ENCODE data around the gene SLC35A1. TPM values are rescaled to one million over a fixed set of nuclear protein-coding genes. Genes with fewer than 3 reads are reported as not detected.

Gene SLC35A1
- total and polyA plus RNA-seq, 2 of the 4 experiments (the other 2 are of a cell fraction): 9.7 to 12.4 TPM

GRCh38 chr6:87534377-87535047, 61.7 kb downstream of the SLC35A1 start:
- Histone ChIP-seq H2AFZ (replicated peaks; ENCODE audit: low read length, poor library complexity) (no peak overlapping the region), H3K9me1 (ENCODE audit: insufficient read depth, low read length) (peaks cover 6% of the 10 kb centered on the region), H3K36me3 (ENCODE audit: control insufficient read depth, insufficient read depth, low read length) (peaks cover 22% of the 10 kb centered on the region), H4K5ac (ENCODE audit: low read depth, low read length) (no peak overlapping the region), H3K23ac (ENCODE audit: low read depth, low read length) (no peak overlapping the region), H3K9ac (ENCODE audit: low read depth, low read length) (no peak overlapping the region), H2BK15ac (ENCODE audit: low read depth, low read length) (no peak overlapping the region), H3K4ac (ENCODE audit: low read depth, low read length) (no peak overlapping the region), H2AK5ac (ENCODE audit: low read depth, low read length) (no peak overlapping the region), H2BK20ac (ENCODE audit: low read depth, low read length) (no peak overlapping the region), H3K27me3 (ENCODE audit: control insufficient read depth, insufficient read depth, low read length) (no peaks in the 10 kb centered on the region), H4K20me1 (ENCODE audit: insufficient read depth, low read length) (no peaks in the 10 kb centered on the region; the same call in 1 of the 2 replicates), H3K79me1 (ENCODE audit: low read depth in 1 of 2, low read length in 2 of 2) (peaks cover 9 to 17% of the 10 kb centered on the region in 2 experiments), H3K4me3 (ENCODE audit: insufficient read depth, low read depth, low read length) (no peak overlapping the region), H3K4me2 (ENCODE audit: low read depth, low read length) (no peak overlapping the region), H4K91ac (ENCODE audit: insufficient read depth, low read depth, low read length) (no peak overlapping the region), H3K4me1 (ENCODE audit: control insufficient read depth, insufficient read depth, low read length) (no peaks in the 10 kb centered on the region; the same call in none of the 2 replicates), H3K18ac (ENCODE audit: low read depth, low read length) (no peak overlapping the region), H2BK120ac (ENCODE audit: low read depth, low read length) (no peak overlapping the region), H2BK5ac (ENCODE audit: low read depth, low read length, poor library complexity, severe bottlenecking) (no peak overlapping the region), H4K8ac (ENCODE audit: low read depth in 2 of 2, low read length in 2 of 2) (no peak overlapping the region; a peak in 1 of 4 replicates), H3K9me3 (ENCODE audit: control insufficient read depth, insufficient read depth, low read length) (no peaks in the 10 kb centered on the region), H3K56ac (ENCODE audit: extremely low read depth, insufficient read depth, low read length) (no peak overlapping the region), H3K27ac (ENCODE audit: insufficient read depth, low read length) (no peak overlapping the region), H3K14ac (replicated peaks; ENCODE audit: low read depth, low read length) (no peak overlapping the region), H2AK9ac (replicated peaks; ENCODE audit: low read depth, low read length, poor library complexity) (no peak overlapping the region)
- no peak for ATAC-seq (ENCODE audit: low read depth)
- intact Hi-C loops (cut with micrococcal nuclease): no loop called here
- TF ChIP-seq MXI1 (IDR thresholded peaks at IDR 0.05; ENCODE audit: borderline replicate concordance, low read depth, low read length): no peak
- no peak for TF ChIP-seq BHLHE40 (IDR thresholded peaks at IDR 0.05; ENCODE audit: low read depth, low read length)
- TF ChIP-seq CTCF (conservative IDR thresholded peaks at IDR 0.05; ENCODE audit: low read depth, low read length): no peak
- TF ChIP-seq ELK1 (IDR thresholded peaks at IDR 0.05; ENCODE audit: borderline replicate concordance, low read depth, low read length): no peak
- no peak for TF ChIP-seq RAD21 (IDR thresholded peaks at IDR 0.05; ENCODE audit: low read length)
- no peak for TF ChIP-seq CHD1 (IDR thresholded peaks at IDR 0.05; ENCODE audit: low read depth, low read length)
- TF ChIP-seq SMC3 (IDR thresholded peaks at IDR 0.05; ENCODE audit: low read depth, low read length): no peak
- 100% methylated on average over 1 of the region's 2 CpGs; no CpG with 5 or more reads in 1 of the 2 experiments for WGBS, 2 experiments (ENCODE audit: extremely low coverage in 2 of 2, insufficient read length in 1 of 2)
- in situ Hi-C loops (cut with MboI; ENCODE audit: low sequenced_read_pairs): no loop called here
- CTCF ChIA-PET: interaction anchor here (1.0 kb wide), 1 partner anchor 24 kb away, joined by 3 read pairs; no protein-coding TSS in a partner anchor
- dilution Hi-C loops (cut with HindIII; ENCODE audit: low sequenced_read_pairs, unreplicated experiment): no loop called here
- POLR2A ChIA-PET (ENCODE audit: unreplicated experiment): no interaction called here
- BruUV-seq (replicated peaks): no TSS peak
- DNase-seq: no peak

Data from IMR-90 (cell line).